WTC11 (cell line): ENCODE measurements around the gene TMEM18.

Experiments used
- ATF3 ChIP-seq: sonication (generic); formaldehyde crosslinking; conservative IDR thresholded peaks from 2 replicates; pipeline ENCODE4 v1.8.1; 2022; ENCODE audit warnings: mild to moderate bottlenecking, missing genetic modification reagents
- CREB1 ChIP-seq: sonication (generic); formaldehyde crosslinking; IDR thresholded peaks from 2 replicates; pipeline ENCODE4 v1.8.0; 2023; ENCODE audit warnings: mild to moderate bottlenecking, missing genetic modification reagents
- CTCF ChIP-seq: fragments of 200-600 bp; IDR thresholded peaks from 2 replicates; pipeline ENCODE4 v1.8.0; 2022; ENCODE audit warnings: antibody characterized with exemption
- USF1 ChIP-seq: sonication (generic); formaldehyde crosslinking; IDR thresholded peaks from 2 replicates; pipeline ENCODE4 v1.8.0; 2022; ENCODE audit warnings: mild to moderate bottlenecking, missing genetic modification reagents
- ZNF219 ChIP-seq: sonication (generic); formaldehyde crosslinking; IDR thresholded peaks from 2 replicates; pipeline ENCODE4 v1.8.0; 2023; ENCODE audit warnings: missing genetic modification reagents, mild to moderate bottlenecking, borderline replicate concordance

DNA sequence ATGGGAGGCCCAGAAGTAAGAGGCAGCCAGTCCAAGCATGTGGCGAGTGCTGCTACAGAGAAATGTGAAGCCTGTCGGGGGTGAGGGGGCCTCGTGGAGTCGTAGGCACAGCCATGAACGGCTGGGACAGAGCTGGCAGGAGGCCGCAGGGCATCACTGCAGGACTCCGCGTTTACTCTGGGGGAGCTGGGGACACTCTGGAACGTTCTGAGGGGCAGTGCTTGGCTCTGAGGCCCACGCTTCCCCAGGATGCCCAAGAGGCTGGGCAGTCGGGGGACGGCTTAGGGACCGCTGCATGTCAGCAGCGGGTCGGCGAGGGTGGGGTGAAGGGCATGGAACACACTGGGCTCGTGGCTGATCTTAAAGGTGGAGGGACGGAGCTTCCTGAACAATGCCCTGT, 6.6 kb downstream of the TMEM18 start:
- TF ChIP-seq USF1 (CRISPR knock-in tag): no peak
- no peak for TF ChIP-seq ZNF219 (CRISPR knock-in tag)
- no peak for TF ChIP-seq ATF3
- TF ChIP-seq CTCF: no peak
- no peak for TF ChIP-seq CREB1 (CRISPR knock-in tag)
